GM12873 (cell line): ENCODE results near the gene SEPHS1.

ENCODE experiments used
- TF ChIP-seq, protein P1 (sequence below): IDR thresholded peaks from 2 replicates; pipeline ENCODE4 v1.5.1; 2012; ENCODE audit warnings: low read depth, mild to moderate bottlenecking, moderate library complexity, low read length, control low read depth; ENCODE audit not compliant: insufficient read depth; ENCODE audit errors: missing control alignments

SEPHS1 gene

DNA sequence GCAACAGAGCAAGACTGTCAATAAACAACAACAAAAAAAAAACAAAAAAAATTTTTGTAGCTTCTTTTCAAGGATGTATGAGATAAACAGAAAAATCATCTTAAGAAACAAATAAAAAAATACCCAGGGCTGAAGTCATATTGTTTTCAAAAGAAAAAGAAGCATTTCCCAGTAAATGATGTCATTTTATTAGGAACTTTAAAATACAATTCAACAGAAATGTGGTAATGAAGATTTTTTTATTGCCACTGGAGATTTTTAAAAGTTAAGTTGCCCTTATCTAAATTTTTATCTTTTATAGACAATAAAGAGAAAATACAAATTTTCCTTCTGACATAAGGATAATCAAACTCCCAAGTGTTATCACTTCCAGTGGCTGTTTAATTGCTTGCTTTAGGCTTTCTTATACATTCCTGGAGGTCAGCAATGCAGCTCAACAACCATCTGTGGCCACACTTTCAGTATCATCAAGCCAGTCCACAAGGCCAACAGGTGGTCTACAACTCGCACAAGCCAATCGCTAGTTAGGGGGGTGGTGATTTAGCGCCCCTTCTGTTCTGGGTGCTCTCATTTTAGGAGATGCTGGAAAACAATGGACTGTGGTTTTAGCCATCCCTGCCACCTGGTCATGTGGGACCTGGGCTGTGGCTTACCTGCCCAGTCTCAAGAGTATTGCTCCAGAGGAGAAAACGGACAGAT lies 10.8 kb downstream of the SEPHS1 start:
- TF ChIP-seq, protein P1, sequence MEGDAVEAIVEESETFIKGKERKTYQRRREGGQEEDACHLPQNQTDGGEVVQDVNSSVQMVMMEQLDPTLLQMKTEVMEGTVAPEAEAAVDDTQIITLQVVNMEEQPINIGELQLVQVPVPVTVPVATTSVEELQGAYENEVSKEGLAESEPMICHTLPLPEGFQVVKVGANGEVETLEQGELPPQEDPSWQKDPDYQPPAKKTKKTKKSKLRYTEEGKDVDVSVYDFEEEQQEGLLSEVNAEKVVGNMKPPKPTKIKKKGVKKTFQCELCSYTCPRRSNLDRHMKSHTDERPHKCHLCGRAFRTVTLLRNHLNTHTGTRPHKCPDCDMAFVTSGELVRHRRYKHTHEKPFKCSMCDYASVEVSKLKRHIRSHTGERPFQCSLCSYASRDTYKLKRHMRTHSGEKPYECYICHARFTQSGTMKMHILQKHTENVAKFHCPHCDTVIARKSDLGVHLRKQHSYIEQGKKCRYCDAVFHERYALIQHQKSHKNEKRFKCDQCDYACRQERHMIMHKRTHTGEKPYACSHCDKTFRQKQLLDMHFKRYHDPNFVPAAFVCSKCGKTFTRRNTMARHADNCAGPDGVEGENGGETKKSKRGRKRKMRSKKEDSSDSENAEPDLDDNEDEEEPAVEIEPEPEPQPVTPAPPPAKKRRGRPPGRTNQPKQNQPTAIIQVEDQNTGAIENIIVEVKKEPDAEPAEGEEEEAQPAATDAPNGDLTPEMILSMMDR = no peak

DNA sequence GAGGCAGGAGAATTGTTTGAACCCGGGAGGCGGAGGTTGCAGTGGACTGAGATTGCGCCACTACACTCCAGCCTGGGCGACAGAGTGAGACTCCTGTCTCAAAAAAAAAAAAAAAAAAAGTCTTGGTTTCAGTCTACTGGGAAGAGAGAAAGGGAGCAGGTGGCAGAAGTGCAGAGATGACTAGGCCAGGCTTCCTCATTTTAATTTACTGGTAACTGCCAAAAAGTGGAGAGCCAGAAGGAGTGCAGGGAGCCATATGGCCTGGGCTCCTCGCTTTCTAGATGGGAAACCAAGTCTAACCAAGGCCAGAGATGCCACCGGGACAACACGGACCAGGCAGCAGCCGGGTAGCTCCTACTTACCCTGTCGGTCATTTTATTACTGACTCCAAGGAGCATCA lies 12.2 kb downstream of the SEPHS1 start:
- TF ChIP-seq, protein P1 = no peak

DNA sequence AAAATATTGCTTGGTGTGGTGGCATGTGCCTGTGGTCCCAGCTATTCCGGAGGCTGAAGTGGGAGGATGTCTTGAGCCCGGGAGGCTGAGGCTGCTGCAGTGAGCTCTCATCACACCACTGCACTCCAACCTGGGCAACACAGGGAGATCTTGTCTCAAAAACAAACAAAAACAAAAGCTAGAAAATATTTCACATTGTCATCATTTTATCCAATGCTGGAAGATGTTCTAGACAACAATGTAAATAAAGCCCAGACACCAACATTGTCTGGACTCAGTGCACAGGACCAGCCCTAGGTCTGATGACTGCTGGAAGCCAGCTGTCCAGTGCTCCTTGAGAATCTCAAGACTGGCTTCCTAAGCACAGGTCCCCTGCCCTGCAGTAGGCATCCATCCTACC lies 13.5 kb downstream of the SEPHS1 start:
- TF ChIP-seq, protein P1 = no peak

DNA sequence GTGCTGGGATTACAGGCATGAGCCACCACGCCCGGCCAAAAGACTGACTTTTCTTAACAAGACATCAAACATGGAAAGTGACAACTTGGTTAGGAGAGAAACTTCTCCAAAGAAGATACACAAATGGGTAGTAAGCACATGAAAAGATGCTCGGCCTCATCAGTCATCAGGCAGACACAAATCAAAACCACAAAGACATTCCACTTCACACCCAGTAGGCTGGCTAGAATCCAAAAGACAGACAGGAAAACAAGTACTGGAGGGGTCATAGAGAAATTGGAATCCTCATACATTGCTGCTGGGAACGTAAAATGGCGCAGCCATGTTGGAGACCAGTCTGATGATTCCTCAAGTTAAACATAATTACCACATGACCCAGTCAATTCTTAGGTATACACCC lies 16.4 kb downstream of the SEPHS1 start:
- TF ChIP-seq, protein P1 = no peak

DNA sequence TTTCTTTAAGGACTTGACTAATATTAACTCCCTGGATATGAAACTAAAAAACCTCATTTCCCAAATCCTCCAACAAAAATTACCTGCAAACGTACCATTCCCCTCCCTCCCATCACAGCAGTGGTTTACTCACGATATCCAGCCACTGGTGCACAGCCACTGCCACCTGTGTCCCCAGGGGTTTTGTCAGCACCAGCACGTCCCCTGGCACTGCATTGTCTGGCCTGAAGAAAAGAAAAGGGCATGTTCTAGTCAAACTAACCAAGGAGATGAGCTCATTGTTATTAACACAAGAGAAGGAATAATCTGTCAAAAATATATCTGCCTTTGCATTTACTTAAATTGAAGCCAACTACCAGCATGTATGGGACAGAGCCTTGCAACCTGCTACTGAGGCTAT lies 18.5 kb downstream of the SEPHS1 start:
- TF ChIP-seq, protein P1 = no peak

DNA sequence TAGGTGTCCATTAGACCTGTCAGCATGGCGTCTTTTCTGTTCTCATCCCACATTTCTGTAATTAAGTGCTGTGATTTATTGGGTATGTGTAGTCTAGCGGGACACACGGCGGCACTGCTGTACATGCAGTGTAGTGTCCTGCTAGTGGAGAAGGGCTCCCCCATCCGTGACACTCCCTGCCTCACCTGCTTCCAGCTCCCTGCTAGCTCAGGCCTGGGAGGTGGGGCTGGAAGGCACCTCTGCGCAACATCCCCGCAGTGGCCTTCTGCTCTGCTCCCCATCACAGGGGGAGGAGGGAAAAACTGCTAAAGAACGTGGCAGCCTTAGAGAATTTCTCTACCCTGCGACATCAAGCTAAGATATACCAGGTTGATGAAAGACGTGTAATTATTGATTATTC lies 19.5 kb downstream of the SEPHS1 start:
- TF ChIP-seq, protein P1 = no peak

DNA sequence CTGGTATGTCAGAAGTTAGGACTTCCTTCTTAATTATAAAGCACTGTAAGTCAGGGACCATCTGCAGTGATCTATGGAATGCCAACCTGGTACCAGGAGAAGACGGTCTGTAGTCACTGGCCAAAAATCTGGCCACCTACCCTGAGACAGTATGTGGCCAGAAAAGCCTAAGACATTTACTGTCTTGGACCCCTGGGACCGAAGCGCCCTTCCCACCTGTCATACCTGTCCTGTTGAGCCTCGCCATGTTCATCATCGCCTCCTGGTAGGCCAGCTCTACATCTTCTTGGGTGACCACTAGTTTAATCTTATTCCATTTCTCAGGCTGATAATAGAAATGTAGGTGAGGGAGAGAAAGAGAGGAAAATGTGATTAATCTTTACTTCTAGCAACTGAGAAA lies 20.0 kb downstream of the SEPHS1 start:
- TF ChIP-seq, protein P1 = no peak

DNA sequence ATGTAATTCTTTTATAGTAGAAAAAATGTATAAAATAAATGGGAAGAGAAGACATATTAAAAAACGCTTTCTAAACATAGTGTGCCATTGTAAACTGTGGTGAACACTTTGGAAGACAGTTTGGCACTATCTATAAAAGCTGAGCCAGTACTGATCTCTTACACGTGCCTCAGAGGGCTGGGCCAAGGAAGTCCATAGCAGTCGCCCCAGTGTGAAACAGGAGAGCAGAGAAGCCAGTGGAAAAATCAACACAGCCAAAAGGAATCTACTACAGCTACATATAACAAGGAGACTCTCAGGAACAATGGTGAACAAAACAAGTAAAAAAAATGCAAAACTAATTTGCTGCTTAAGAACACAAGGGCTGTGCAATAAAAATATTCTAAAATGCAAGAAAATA lies 20.6 kb downstream of the SEPHS1 start:
- TF ChIP-seq, protein P1 = no peak
